GM19467 (cell line): ENCODE measurements around the gene BAG3.

Source experiments
- ATAC-seq: cut with Tn5 transposase; IDR thresholded peaks from one replicate; pipeline ENCODE4 v1.9.1; 2021; ENCODE audit warnings: mild to moderate bottlenecking, moderate library complexity; ENCODE audit not compliant: unreplicated experiment

The BAG3 gene

GRCh38 chr10:119725828-119726675 is 74.9 kb downstream of the BAG3 start, which contains the start of gene INPP5F:
INPP5F (plus strand) TSS chr10:119726050; CDS start chr10:119726263, 213 bp downstream.
- ATAC-seq = peak; percentile 84

- ATAC-seq = no peak
Measured at GRCh38 chr10:119726676-119727261, 75.6 kb downstream of the BAG3 start.
